ENCODE data around the gene PPP1R26.
"Not testable (repeated sequence)": the region's sequence is repeated elsewhere in the genome, so short reads cannot be mapped to it uniquely, and the experiment has no call there.

The PPP1R26 gene

DNA sequence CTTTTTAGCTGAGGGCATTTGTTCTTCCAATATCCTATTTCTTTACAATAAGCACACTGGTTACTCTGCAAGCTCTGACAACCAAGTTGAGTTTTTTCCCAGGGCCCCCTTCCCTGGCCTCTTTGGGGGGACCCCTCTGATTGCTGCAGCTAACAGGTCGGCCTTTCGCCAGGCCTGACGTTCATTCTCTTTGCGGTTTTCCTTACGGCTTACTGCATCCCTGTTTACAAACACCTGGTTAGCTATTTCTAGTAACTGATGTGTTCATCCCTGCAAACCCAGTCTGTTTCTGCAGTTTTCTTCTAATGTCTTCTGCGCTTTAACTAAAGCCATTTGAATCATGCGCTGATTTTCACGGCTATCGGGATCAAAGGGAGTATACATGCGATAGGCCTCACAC, 37.5 kb upstream of the PPP1R26 start:
- TF ChIP-seq CTCF (IDR thresholded peaks at IDR 0.05; ENCODE audit: control extremely low read depth, extremely low read depth, low read depth, missing control alignments) = no peak
- DNase-seq (ENCODE audit: extremely low spot score) = no peak
- ChIA-PET POLR2A (no interaction called here), CTCF (no interaction called here)

DNA sequence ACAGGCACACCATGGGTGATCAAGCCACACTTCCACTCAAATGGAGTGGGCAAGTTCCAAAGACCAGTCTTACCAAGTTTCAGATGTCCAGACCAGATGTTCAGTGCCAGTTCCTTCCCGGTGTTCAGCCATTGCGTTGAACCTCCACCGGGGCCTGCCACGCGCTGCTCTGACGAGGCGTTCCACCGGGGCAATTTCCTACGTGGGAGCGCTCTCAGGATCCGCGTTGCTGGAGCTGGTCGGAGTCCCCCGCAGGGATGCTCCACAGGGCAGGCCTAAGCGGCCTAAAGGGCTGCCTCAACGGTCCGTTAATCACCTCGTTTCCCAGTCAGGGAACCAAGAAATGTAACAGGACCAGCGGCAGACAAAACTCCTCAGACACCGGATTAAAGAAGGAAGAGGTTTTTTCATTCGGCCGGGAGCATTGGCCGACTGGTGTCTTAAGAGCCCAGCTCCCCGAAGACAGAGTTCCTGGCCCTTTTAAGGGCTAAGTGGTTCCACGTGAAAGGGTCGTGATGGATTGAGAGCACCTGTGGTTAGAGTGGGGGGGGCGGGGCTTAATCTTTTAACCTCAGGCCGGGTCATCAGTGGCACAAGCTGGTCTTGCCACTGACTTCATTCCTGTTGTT, 35.7 kb upstream of the PPP1R26 start:
- ChIA-PET POLR2A (no interaction called here), CTCF (no interaction called here)
- TF ChIP-seq CTCF (IDR thresholded peaks at IDR 0.05; ENCODE audit: control extremely low read depth, extremely low read depth, low read depth, missing control alignments) = no peak
- no peak for DNase-seq (ENCODE audit: extremely low spot score)

GRCh38 chr9:135447126-135447525, 32.5 kb upstream of the PPP1R26 start:
- DNase-seq (ENCODE audit: extremely low spot score) = no peak
- ChIA-PET CTCF (no interaction called here), POLR2A (no interaction called here)
- TF ChIP-seq CTCF (IDR thresholded peaks at IDR 0.05; ENCODE audit: control extremely low read depth, extremely low read depth, low read depth, missing control alignments) = no peak

- TF ChIP-seq CTCF (IDR thresholded peaks at IDR 0.05; ENCODE audit: control extremely low read depth, extremely low read depth, low read depth, missing control alignments) = no peak
- DNase-seq (ENCODE audit: extremely low spot score) = no peak
- CTCF ChIA-PET = interaction anchor here (1.1 kb wide), 1 partner anchor 9 kb away, joined by 3 read pairs; no protein-coding TSS in a partner anchor
- POLR2A ChIA-PET = no interaction called here
Observed at GRCh38 chr9:135448663-135449100, 30.9 kb upstream of the PPP1R26 start.

- DNase-seq (ENCODE audit: extremely low spot score); POLR2A ChIA-PET: not testable (repeated sequence)
- CTCF ChIA-PET = interaction anchor here (1.1 kb wide), 1 partner anchor 10 kb away, joined by 3 read pairs; no protein-coding TSS in a partner anchor
Observed at GRCh38 chr9:135449532-135449931, 30.1 kb upstream of the PPP1R26 start.

- no peak for DNase-seq (ENCODE audit: extremely low spot score)
- ChIA-PET CTCF (interaction anchor here (0.6 kb wide), 1 partner anchor 444 kb away, joined by 3 read pairs; no protein-coding TSS in a partner anchor), POLR2A (no interaction called here)
- no peak for TF ChIP-seq CTCF (IDR thresholded peaks at IDR 0.05; ENCODE audit: control extremely low read depth, extremely low read depth, low read depth, missing control alignments)
Observed at GRCh38 chr9:135450956-135451355, 28.6 kb upstream of the PPP1R26 start.

- DNase-seq (ENCODE audit: extremely low spot score); CTCF ChIA-PET; POLR2A ChIA-PET: not testable (repeated sequence)
Observed at GRCh38 chr9:135451909-135452308, 27.7 kb upstream of the PPP1R26 start.

DNA sequence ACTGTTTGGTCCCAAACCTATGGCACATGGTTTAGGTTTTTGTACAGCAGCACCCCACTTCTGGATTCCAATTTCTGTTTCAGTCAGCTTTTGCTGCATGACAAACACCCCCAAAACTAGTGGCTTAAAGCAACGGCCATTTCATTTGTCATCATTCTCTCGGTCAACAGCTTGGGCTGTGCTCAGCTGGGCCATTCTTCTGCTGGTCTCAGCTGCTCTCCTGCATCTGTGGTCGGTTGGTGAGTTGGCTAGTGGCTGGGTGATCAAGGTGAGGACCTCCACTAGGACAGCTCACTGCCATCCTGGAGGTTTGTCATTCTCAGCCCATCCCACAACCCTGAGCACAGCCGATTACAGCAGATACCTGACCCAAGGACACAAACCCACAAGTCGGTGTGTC, 24.8 kb upstream of the PPP1R26 start:
- POLR2A ChIA-PET = no interaction called here
- CTCF ChIA-PET = interaction anchor here (1.5 kb wide), 1 partner anchor 15 kb away, joined by 3 read pairs; no protein-coding TSS in a partner anchor

More for the DNA sequence above, 24.8 kb upstream of the PPP1R26 start:
- TF ChIP-seq CTCF (IDR thresholded peaks at IDR 0.05; ENCODE audit: control extremely low read depth, extremely low read depth, low read depth, missing control alignments) = no peak
- DNase-seq (ENCODE audit: extremely low spot score) = no peak
